Cardiac muscle cell (in vitro differentiated cells and primary cell): ENCODE measurements around the gene ENPP7. TPM values are rescaled to one million over a fixed set of nuclear protein-coding genes. Genes with fewer than 3 reads are reported as not detected.

Source experiments
- DNase-seq, 2 donors: peaks; one replicate each; pipeline versions ENCODE4 v3.0.0 to v3.0.0-alpha.2; 2010 to 2017; ENCODE audit warnings: low read depth in 1 of 2, low spot score in 1 of 2
- H3K27ac ChIP-seq: fragments of 200-600 bp; sonication (generic); 2 replicates; pipeline ENCODE4 v1.5.1; 2016
- H3K27me3 ChIP-seq: fragments of 200-600 bp; sonication (generic); 2 replicates; pipeline ENCODE4 v1.6.0; 2016; ENCODE audit warnings: control low read depth
- H3K36me3 ChIP-seq: fragments of 200-600 bp; sonication (generic); 2 replicates; pipeline ENCODE4 v1.5.1; 2016; ENCODE audit warnings: control low read depth
- H3K4me1 ChIP-seq: fragments of 200-600 bp; sonication (generic); 2 replicates; pipeline ENCODE4 v1.8.1; 2017; ENCODE audit warnings: low read depth, mild to moderate bottlenecking, mixed run types
- H3K4me3 ChIP-seq: fragments of 200-600 bp; sonication (generic); 2 replicates; pipeline ENCODE4 v1.5.1; 2016; ENCODE audit warnings: mild to moderate bottlenecking
- H3K9me3 ChIP-seq: fragments of 200-600 bp; sonication (generic); 2 replicates; pipeline ENCODE4 v1.5.1; 2017; ENCODE audit warnings: low read depth, mild to moderate bottlenecking, control low read depth
- CTCF ChIP-seq: IDR thresholded peaks from 2 replicates; pipeline ENCODE4 v1.5.1; 2012; ENCODE audit warnings: low read depth, mild to moderate bottlenecking, low read length
- polyA plus RNA-seq: library from polyadenylated mRNA; unstranded; fragments of >200 nt; fragmentation: Nextera tagmentation; extraction: Ambion mirVana; gene quantifications from 2 replicates; pipeline ENCODE4 v1.2.1, GENCODE V29; 2016
- total RNA-seq: library from RNA; depleted of rRNA; stranded (reverse); fragments of >200 nt; gene quantifications from 2 replicates; pipeline ENCODE4 v1.2.3, GENCODE V29; 2016

ENPP7 gene
- total and polyA plus RNA-seq, 2 experiments from 2014 or later, result not detected

- H3K36me3 ChIP-seq, result no peaks in the 10 kb centered on the region
- no peak overlapping the region for H3K4me3 ChIP-seq
- DNase-seq, result no peak
- TF ChIP-seq CTCF, result no peak
- no peaks in the 10 kb centered on the region for H3K9me3 ChIP-seq
- H3K4me1 ChIP-seq, result peaks cover 18% of the 10 kb centered on the region
- no peak overlapping the region for H3K27ac ChIP-seq
- H3K27me3 ChIP-seq, result no peaks in the 10 kb centered on the region
Observed at GRCh38 chr17:79713391-79713790, 17.4 kb upstream of the ENPP7 start.

- H3K4me3 ChIP-seq, result no peak overlapping the region
- peaks cover 18% of the 10 kb centered on the region for H3K4me1 ChIP-seq
- no peak for TF ChIP-seq CTCF
- no peaks in the 10 kb centered on the region for H3K9me3 ChIP-seq
- H3K27ac ChIP-seq, result peak overlapping the region; percentile 45
- no peaks in the 10 kb centered on the region for H3K36me3 ChIP-seq
- no peak for DNase-seq
- no peaks in the 10 kb centered on the region for H3K27me3 ChIP-seq
Observed at GRCh38 chr17:79714176-79715097, 16.3 kb upstream of the ENPP7 start.

DNA sequence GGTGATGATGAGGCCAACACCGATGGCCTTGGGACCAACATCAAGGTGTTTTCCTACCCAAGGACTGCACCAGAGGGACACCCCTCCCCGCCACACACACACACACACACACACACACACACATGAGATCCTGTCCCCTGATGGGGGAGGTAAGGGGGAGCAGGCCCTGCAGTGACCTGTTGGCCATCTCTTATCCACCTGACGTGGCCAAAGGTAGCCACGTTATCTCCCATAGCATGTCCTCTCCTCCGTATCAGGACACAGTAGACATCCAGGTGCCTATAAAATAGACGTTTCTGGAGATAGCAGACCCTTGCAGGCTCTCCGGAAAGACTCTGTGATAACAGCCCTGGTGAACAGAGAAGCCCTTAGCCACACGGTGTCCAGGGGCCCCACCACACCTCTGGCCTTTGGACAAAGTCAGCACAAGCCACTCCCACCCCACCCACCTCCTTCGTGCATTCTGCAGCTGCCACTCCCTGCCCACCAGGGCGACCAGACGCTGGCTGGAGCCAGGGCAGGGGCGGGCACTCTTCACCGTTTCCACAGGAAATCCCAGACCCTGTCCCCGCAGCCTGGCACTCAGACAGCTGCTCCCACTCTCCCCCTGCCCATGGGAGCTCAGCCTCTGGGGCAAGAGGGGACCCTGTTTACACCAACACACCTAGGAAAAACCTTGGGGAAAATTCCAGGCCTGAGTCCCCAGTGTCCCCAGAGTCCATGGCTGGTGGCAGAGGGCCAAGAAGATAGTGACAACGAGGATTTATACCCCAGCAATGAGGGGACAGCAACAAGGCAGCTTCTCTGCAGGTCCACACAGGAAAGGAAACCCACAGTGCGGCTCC lies 15.4 kb upstream of the ENPP7 start:
- no peaks in the 10 kb centered on the region for H3K36me3 ChIP-seq
- peaks cover 18% of the 10 kb centered on the region for H3K4me1 ChIP-seq
- no peak for DNase-seq
- H3K9me3 ChIP-seq, result no peaks in the 10 kb centered on the region
- H3K27ac ChIP-seq, result no peak overlapping the region
- TF ChIP-seq CTCF, result no peak
- no peak overlapping the region for H3K4me3 ChIP-seq
- H3K27me3 ChIP-seq, result no peaks in the 10 kb centered on the region

DNA sequence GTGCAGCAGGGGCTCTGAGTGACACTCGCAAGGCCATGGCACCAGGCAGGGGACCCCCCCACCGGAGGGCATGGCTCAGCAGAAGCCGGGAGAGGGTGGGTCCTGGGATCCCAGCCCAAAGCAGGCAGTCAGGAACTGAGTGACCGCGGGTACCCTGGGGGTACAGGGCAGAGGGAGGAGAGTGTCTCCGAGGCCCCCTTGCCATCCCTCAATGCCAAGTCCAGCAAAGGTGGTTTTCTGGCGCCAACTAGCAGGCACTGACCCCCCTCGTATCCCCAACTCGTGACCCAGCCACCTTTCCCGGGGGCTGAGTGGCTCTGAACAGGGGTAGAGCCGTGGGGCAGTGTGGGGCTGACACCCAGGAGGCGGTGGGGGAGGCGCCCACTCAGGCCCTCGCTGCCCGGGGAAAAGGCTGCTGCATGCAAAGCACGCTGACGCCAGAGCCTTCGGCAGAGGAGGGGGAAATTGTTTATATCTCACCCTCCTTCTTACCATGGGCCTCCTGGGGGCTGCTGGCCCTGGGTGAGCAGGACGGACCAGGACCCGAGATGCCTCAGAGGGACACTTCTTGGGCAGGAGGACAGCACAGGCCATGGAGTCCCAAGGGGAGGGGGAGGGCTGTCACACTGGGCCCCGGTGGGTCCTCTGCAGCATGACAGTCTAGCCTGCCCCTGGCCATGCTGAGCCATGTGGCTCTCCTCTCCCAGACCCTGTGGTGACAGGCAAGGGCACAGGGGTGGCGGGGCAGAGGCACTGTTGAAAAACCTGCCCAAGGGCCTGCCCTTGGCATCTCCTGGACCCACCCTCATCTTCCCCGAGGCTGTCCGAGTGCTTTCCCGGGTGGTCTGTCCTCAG lies 14.6 kb upstream of the ENPP7 start:
- no peak for TF ChIP-seq CTCF
- no peaks in the 10 kb centered on the region for H3K36me3 ChIP-seq
- no peaks in the 10 kb centered on the region for H3K9me3 ChIP-seq
- H3K27ac ChIP-seq, result no peak overlapping the region
- H3K27me3 ChIP-seq, result no peaks in the 10 kb centered on the region
- no peak for DNase-seq
- no peak overlapping the region for H3K4me3 ChIP-seq
- H3K4me1 ChIP-seq, result peaks cover 18% of the 10 kb centered on the region

DNA sequence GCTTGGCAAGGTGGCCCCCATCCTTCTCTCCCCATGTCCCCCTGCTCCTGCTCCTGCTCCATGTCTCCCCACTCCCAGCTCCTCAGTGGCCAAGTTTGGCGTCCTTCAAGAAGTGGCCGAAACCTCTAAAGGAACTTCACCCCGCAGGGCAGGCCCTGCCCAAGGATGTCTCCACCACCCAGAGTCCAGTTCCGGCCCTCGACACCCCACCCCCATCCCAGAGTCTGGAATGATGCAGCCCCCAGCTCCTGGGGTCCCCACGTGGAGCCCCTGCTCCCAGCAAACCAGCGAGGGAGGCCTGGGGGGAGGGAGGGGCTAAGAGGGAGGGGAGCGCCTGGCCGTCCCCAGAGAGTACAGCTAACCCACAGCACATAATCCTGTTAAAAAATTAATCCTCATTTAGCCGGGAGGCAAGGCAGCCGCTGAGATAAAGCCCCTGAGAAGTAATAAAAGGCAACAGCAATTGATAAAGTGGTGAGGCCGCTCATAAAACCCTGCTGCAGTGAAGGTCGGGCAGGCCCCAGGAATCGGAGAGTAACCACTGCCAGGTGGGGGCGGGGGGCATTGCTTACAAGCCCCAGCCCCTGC lies 9.9 kb upstream of the ENPP7 start:
- DNase-seq, result no peak
- Histone ChIP-seq H3K27ac (no peak overlapping the region), H3K36me3 (no peaks in the 10 kb centered on the region), H3K4me3 (no peak overlapping the region), H3K9me3 (no peaks in the 10 kb centered on the region), H3K27me3 (no peaks in the 10 kb centered on the region), H3K4me1 (no peaks in the 10 kb centered on the region)
- TF ChIP-seq CTCF, result no peak
